Stomach (tissue), 9 donors: Measurements from ENCODE around the gene TBX2. TPM values are rescaled to one million over a fixed set of nuclear protein-coding genes. Genes with fewer than 3 reads are reported as not detected.

Experiments used
- DNase-seq, 2 donors: peaks; one replicate each; pipeline versions ENCODE4 v3.0.0 to v3.0.0-alpha.2; 2013 to 2019
- H3K27ac ChIP-seq, 5 donors: fragments of 200-600 bp in 4 of 5; sonication (generic) in 4 of 5; one replicate each; pipeline ENCODE4 v1.5.1; 2013 to 2019; ENCODE audit warnings: mild to moderate bottlenecking in 1 of 5, moderate library complexity in 1 of 5
- H3K27me3 ChIP-seq, 3 donors: fragments of 200-600 bp; sonication (generic); one replicate each; pipeline ENCODE4 v1.5.1; 2017 to 2019; ENCODE audit warnings: mixed run types in 1 of 3
- H3K36me3 ChIP-seq, 4 donors: fragments of 200-600 bp; sonication (generic); 1 replicate in 3 of 4; 2 replicates in 1 of 4; pipeline ENCODE4 v1.5.1; 2016 to 2019
- H3K4me1 ChIP-seq, 4 donors: fragments of 200-600 bp; sonication (generic); one replicate each; pipeline ENCODE4 v1.5.1; 2016 to 2019
- H3K4me3 ChIP-seq, 4 donors: fragments of 200-600 bp; sonication (generic) in 3 of 4; one replicate each; pipeline ENCODE4 v1.5.1; 2016 to 2019; ENCODE audit warnings: mild to moderate bottlenecking in 1 of 4
- H3K9me3 ChIP-seq, 4 donors: fragments of 200-600 bp; sonication (generic); one replicate each; pipeline ENCODE4 v1.5.1; 2016 to 2019
- CTCF ChIP-seq, 7 experiments: fragments of 450-650 bp in 4 of 7; fragments of 200-600 bp in 3 of 7; sonication (generic) in 3 of 7; IDR thresholded peaks; one replicate each; pipeline ENCODE4 v1.5.1; 2016 to 2019; ENCODE audit warnings: antibody characterized with exemption in 7 of 7, control low read depth in 2 of 7, mild to moderate bottlenecking in 1 of 7
- EP300 ChIP-seq: sonication (generic); formaldehyde crosslinking; IDR thresholded peaks from one replicate; pipeline ENCODE4 v1.6.1; 2017; ENCODE audit warnings: antibody characterized with exemption
- POLR2A ChIP-seq, 4 donors: fragments of 450-650 bp; IDR thresholded peaks; one replicate each; pipeline ENCODE4 v1.6.1; 2016; ENCODE audit warnings: antibody characterized with exemption in 4 of 4, control low read depth in 2 of 4, mild to moderate bottlenecking in 1 of 4, moderate library complexity in 1 of 4
- POLR2AphosphoS5 ChIP-seq, 3 donors: sonication (generic); formaldehyde crosslinking; IDR thresholded peaks; one replicate each; pipeline ENCODE4 v1.6.1; 2016; ENCODE audit warnings: antibody characterized with exemption in 3 of 3
- WGBS, 5 donors: extraction: QIAGEN DNeasy Blood & Tissue Kit in 3 of 5; methylation state at CpG; one replicate each; pipeline versions ENCODE4 v1.1.5 to v1.1.7; 2013 to 2018; 5-methylcytosine and 5-hydroxymethylcytosine counted together
- intact Hi-C: fragments of 100-400 bp; cut with DNase I; formaldehyde crosslinking; loops from one replicate; pipeline ENCODE4 v1.15.1; 2023; ENCODE audit warnings: low total_unique reads
- polyA plus RNA-seq, 3 donors: library from polyadenylated mRNA; stranded (reverse); fragments of 200-250 nt; gene quantifications; one replicate each; pipeline ENCODE4 v1.2.3, GENCODE V29; 2013
- total RNA-seq, 5 donors: library from RNA; depleted of rRNA; stranded (reverse); fragments of >200 nt; gene quantifications; one replicate each; pipeline versions ENCODE4 v1.1.0 to v1.2.3, GENCODE V29; 2014 to 2016
- donor health status: healthy with polysubstance abuse.
- donor health status: Bipolar disorder and iron deficiency.
- donor health status: healthy.

The TBX2 gene
- total and polyA plus RNA-seq, 8 donors = 0.58 to 31.6 (median 22.1) TPM

DNA sequence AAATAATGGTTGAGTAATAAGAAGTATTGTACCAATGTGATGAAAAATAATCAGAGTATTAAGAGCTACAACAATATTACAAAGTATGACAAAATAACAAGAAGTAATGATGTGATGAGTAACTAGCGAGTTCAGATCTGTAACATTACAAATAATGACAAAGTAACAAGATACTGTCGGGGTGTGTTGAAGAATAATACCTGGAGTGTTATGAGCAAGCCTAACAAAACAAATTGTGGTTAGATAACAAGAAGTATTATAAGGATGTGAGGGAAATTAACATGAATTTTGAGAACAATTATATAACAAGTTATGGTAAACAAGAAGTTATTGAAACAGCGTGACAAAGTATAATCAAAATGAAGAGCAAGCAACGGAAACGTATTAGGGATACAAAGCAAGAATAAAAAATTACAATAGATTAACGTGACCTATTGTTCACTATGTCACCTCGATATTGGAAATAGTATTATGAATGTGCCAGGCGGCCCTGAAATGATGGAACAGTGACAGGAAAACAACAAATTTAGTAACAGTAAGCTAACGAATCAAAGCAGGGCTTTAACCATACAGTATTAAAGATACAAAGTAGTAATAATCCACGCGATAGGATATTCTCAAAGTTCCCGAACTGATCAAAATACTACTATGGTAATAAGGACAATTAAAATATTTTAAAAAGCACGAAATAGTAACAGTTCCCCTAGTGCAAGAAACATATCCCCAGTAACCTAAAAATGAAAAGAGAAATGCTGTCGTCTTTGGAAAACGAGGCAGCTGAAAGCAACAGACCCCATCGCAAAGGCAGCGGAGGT lies 54.1 kb downstream of the TBX2 start:
- intact Hi-C loops = no loop called here
- TF ChIP-seq CTCF (IDR thresholded peaks at IDR 0.05) (no peak), POLR2A (IDR thresholded peaks at IDR 0.05) (no peak), POLR2AphosphoS5 (IDR thresholded peaks at IDR 0.05) (no peak), EP300 (no peak)
- H3K4me3 ChIP-seq = no peak overlapping the region
- no peak overlapping the region for H3K27ac ChIP-seq
- peaks cover 0 to 20% (median 0%) of the 10 kb centered on the region in 4 donors for H3K9me3 ChIP-seq
- 17 to 23% (median 20%) methylated on average over 17 of the region's 17 CpGs for WGBS, 5 donors
- H3K4me1 ChIP-seq = peaks cover 34 to 59% (median 44%) of the 10 kb centered on the region in 4 donors
- H3K27me3 ChIP-seq = peaks cover 54 to 98% (median 84%) of the 10 kb centered on the region in 3 donors
- no peak for DNase-seq
- H3K36me3 ChIP-seq = no peaks in the 10 kb centered on the region

- H3K27ac ChIP-seq = no peak overlapping the region
- peaks cover 55 to 100% (median 92%) of the 10 kb centered on the region in 3 donors for H3K27me3 ChIP-seq
- TF ChIP-seq EP300 (no peak), POLR2A (IDR thresholded peaks at IDR 0.05) (no peak), CTCF (IDR thresholded peaks at IDR 0.05) (no peak), POLR2AphosphoS5 (IDR thresholded peaks at IDR 0.05) (no peak)
- peak overlapping the region in 2 of 4 donors; percentile 10 to 20 for H3K4me3 ChIP-seq
- peaks cover 0 to 20% (median 0%) of the 10 kb centered on the region in 4 donors for H3K9me3 ChIP-seq
- 10 to 19% (median 13%) methylated on average over 68 to 86 of the region's 86 CpGs for WGBS, 5 donors
- intact Hi-C loops = no loop called here
- H3K4me1 ChIP-seq = peaks cover 34 to 59% (median 44%) of the 10 kb centered on the region in 4 donors
- DNase-seq = no peak
- H3K36me3 ChIP-seq = no peaks in the 10 kb centered on the region
Observed at GRCh38 chr17:61454381-61455323, 55.0 kb downstream of the TBX2 start.

DNA sequence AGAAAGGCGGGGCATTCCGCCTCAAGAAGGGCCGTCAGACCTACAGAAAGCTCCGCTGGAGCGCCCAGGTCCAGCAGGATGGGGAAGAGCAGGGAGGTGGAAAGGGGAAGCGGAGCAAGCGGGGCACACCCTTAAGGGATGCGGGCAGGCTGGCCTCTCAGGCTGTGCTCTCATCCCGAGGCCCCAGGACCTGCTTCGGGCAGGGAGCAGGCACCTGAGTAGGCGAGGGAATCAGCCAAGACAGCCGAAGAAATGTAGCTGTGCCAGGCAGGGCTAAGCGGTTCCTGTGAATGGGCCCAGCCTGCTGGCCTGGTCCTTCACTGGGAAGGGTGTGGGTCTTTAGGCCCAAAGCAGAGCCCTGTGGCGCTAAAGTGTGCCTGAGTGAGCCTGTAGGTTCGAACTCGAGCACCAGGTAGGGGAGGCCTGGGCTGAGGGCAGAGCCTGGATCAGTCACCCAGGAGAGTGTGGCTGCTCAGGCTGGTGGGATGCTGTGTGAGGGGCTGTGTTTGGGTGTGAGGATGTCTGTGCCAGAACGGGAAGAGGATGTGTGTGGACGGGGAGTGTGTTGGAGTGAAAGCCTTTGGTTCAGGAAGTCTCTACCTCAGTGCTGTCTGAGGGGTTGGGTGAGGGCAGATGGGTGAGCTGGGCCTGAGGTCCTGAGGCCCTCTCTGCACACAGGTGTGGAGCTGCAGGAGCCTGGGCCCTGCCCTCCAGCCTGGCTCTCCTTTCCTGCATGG lies 55.8 kb downstream of the TBX2 start:
- WGBS, 5 donors = 37 to 50% (median 48%) methylated on average over 18 of the region's 18 CpGs
- Histone ChIP-seq H3K27me3 (peaks cover 61 to 100% (median 95%) of the 10 kb centered on the region in 3 donors), H3K9me3 (peaks cover 0 to 20% (median 0%) of the 10 kb centered on the region in 4 donors), H3K36me3 (no peaks in the 10 kb centered on the region), H3K27ac (no peak overlapping the region), H3K4me3 (no peak overlapping the region), H3K4me1 (peaks cover 34 to 59% (median 44%) of the 10 kb centered on the region in 4 donors)
- no peak for DNase-seq
- intact Hi-C loops = no loop called here
- TF ChIP-seq EP300 (no peak), POLR2AphosphoS5 (IDR thresholded peaks at IDR 0.05) (no peak), POLR2A (IDR thresholded peaks at IDR 0.05) (no peak), CTCF (IDR thresholded peaks at IDR 0.05) (no peak)
